ENCODE measurements around the gene RTEL1. TPM values are rescaled to one million over a fixed set of nuclear protein-coding genes. Genes with fewer than 3 reads are reported as not detected.

Gene RTEL1
- total and polyA plus RNA-seq, 9 of the 15 experiments (the other 6 are each of a cell fraction or from before 2014, with no cell fraction given) = 0.36 to 61.0 (median 17.9) TPM

DNA sequence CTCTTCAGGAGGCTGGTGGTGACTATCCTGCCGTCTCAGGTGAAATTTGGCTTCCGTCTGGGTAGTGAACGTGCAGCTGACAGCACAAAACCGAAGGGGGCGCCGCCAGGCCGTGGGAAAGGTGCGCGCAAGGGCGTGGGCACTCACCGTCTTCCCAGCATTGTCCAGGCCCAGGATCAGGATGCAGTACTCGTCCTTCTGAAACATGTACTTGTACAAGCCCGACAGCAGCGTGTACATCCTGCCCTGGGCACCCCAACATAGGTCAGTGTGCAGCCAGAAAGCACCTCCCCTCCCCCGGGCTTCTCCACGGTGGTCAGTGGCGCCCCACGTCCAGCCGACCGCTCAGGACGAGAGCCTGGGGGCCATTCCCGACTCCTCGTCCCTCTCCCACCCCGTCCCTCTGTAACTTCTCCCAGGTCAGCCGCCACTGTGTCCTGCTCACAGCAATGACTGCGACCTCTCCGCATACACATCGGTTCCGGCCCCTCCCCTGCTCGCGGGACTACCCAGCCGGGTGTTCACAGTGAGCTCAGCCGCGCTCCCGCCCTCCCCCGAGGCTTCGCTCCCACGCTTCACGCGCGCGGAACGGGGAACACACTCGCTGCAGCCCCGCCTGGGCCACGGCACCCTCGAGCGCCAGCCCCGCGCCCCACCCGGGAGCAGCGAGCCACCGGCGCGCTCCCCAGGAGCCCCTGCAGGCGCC is 48.9 kb downstream of the RTEL1 start (continued):
- TF ChIP-seq, protein P1, sequence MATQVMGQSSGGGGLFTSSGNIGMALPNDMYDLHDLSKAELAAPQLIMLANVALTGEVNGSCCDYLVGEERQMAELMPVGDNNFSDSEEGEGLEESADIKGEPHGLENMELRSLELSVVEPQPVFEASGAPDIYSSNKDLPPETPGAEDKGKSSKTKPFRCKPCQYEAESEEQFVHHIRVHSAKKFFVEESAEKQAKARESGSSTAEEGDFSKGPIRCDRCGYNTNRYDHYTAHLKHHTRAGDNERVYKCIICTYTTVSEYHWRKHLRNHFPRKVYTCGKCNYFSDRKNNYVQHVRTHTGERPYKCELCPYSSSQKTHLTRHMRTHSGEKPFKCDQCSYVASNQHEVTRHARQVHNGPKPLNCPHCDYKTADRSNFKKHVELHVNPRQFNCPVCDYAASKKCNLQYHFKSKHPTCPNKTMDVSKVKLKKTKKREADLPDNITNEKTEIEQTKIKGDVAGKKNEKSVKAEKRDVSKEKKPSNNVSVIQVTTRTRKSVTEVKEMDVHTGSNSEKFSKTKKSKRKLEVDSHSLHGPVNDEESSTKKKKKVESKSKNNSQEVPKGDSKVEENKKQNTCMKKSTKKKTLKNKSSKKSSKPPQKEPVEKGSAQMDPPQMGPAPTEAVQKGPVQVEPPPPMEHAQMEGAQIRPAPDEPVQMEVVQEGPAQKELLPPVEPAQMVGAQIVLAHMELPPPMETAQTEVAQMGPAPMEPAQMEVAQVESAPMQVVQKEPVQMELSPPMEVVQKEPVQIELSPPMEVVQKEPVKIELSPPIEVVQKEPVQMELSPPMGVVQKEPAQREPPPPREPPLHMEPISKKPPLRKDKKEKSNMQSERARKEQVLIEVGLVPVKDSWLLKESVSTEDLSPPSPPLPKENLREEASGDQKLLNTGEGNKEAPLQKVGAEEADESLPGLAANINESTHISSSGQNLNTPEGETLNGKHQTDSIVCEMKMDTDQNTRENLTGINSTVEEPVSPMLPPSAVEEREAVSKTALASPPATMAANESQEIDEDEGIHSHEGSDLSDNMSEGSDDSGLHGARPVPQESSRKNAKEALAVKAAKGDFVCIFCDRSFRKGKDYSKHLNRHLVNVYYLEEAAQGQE (IDR thresholded peaks at IDR 0.05; ENCODE audit: borderline replicate concordance) = peak; percentile 69; the same call in 1 of the 2 replicates
- TF ChIP-seq, protein P1 (CRISPR knock-in tag; IDR thresholded peaks at IDR 0.05; ENCODE audit: low read depth) = no peak
- TF ChIP-seq MAX (CRISPR knock-in tag; IDR thresholded peaks at IDR 0.05) (0 out of 2 replicates have a peak, but pooled peaks have one; percentile 8), SAP30 (IDR thresholded peaks at IDR 0.05; ENCODE audit: borderline replicate concordance, insufficient read depth, low read depth, low read length, poor library complexity, severe bottlenecking) (peak; percentile 45), ZNF133 (CRISPR knock-in tag; IDR thresholded peaks at IDR 0.05) (no peak), ETV5 (CRISPR knock-in tag; IDR thresholded peaks at IDR 0.05; ENCODE audit: low read depth) (peak; percentile 33), ZFPM2 (CRISPR knock-in tag; IDR thresholded peaks at IDR 0.05) (no peak), ZNF197 (CRISPR knock-in tag; IDR thresholded peaks at IDR 0.05; ENCODE audit: low read depth) (no peak), XRCC4 (IDR thresholded peaks at IDR 0.05; ENCODE audit: extremely low read depth, insufficient read depth, insufficient read length) (no peak), HNRNPL (IDR thresholded peaks at IDR 0.05; ENCODE audit: low read depth, low read length) (no peak), TRIM24 (IDR thresholded peaks at IDR 0.05) (no peak), ZNF263 (CRISPR knock-in tag; IDR thresholded peaks at IDR 0.05; ENCODE audit: borderline replicate concordance) (peak; percentile 66; the same call in 1 of the 2 replicates), NRF1 (conservative IDR thresholded peaks at IDR 0.05 in 1 of 2, IDR thresholded peaks at IDR 0.05 in 1 of 2) (no peak; a peak in 2 of 4 replicates), ZNF444 (CRISPR knock-in tag; IDR thresholded peaks at IDR 0.05) (no peak), KDM4B (IDR thresholded peaks at IDR 0.05; ENCODE audit: borderline replicate concordance in 2 of 2, low read depth in 1 of 2) (peak in 1 of 2 experiments; percentile 48; a peak in 1 of 4 replicates), ZC3H11A (IDR thresholded peaks at IDR 0.05; ENCODE audit: low read depth, low read length) (0 out of 2 replicates have a peak, but pooled peaks have one; percentile 22), TFAP4 (CRISPR knock-in tag; IDR thresholded peaks at IDR 0.05; ENCODE audit: borderline replicate concordance) (peak; percentile 86), SIN3A (IDR thresholded peaks at IDR 0.05; ENCODE audit: borderline replicate concordance in 2 of 2, control insufficient read depth in 1 of 2, low read depth in 2 of 2, low read length in 2 of 2) (0 out of 4 replicates have a peak, but pooled peaks have one; percentile 32 to 34), GATAD2A (IDR thresholded peaks at IDR 0.05) (0 out of 2 replicates have a peak, but pooled peaks have one; percentile 41)
